Measurements from ENCODE around the gene FAM209A.
"Not testable (repeated sequence)": the region's sequence is repeated elsewhere in the genome, so short reads cannot be mapped to it uniquely, and the experiment has no call there.

FAM209A gene

DNA sequence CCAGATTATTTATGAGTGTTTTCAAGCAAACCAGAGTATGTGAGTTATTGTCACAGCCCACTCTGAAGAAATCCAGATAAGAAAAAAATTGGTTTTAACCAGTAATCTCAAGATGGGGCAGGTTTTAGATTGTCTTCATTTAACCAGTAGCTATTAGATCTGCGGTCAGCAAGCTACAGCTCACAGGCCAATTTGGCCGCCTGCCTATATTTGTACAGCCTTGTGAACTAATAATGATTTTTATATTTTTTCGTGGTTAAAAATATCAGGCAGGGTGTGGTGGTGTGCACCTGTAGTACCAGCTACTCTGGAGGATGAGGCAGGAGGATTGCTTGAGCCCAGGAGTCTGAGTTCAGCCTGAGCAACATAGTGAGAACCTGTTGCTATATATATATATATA is 13.5 kb downstream of the FAM209A start:
- DNase-seq, result no peak

DNA sequence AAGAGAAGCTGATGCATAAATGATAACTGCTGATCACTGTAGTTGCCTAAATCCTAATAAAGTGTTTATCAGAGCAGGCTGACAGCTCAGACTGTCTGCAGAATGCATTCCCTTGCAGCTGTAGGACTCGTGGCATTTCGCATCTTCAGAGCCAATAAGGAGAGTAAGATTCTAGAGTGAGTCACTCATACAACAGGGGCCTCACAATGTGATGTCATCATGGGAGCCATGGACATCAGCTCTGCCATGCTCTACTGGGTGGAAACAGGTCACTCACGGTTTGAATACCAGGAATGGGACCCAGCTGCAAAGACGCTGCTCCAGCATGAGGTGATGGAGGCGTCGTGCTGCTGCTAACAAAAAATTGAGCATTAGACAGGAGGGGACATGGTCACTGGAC is 15.9 kb downstream of the FAM209A start:
- DNase-seq, result no peak

DNA sequence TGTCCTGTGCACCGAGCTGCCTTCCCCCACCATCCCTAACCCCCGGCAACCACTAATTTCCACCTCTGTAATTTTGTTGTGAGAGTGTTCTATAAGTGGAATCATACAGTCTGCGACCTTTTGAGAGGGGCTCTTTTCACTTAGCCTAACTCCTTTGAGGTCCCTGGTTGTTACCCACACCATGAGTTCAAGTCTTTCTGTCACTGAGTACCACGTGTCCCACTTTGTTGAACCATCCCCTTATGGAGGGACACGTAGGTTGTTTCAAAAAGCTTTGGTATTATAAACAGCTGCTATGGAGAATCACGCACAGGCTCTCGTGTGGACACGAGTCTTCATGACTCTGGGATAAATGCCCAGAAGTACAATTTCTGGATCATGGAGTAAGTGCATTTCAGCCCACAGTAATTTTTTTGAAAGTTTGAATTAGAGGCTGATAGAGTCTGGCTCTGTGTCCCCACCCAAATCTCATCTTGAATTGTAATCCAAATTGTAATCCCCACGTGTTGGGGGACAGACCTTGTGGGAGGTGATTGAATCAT is 18.0 kb downstream of the FAM209A start:
- DNase-seq, result no peak

DNA sequence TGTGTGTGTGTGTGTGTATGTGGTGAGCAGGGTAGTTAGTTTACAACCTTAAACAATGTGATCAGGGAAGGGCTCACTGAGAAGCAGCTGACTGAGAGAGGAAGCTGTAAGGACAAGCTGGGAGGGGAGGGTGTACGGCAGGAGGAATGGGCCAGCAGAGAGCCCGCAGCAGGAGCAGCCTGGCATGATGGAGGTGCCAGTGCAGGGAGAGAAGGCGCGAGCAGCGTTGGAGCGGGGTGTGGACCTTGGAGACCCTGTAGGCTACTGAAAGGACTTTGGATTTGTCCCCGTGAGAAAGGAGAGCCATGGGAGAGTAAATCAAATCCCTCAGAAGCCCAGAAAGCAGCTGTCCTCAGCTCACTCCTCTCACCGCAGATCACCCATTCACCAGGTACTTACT is 27.0 kb downstream of the FAM209A start:
- no peak for DNase-seq

DNA sequence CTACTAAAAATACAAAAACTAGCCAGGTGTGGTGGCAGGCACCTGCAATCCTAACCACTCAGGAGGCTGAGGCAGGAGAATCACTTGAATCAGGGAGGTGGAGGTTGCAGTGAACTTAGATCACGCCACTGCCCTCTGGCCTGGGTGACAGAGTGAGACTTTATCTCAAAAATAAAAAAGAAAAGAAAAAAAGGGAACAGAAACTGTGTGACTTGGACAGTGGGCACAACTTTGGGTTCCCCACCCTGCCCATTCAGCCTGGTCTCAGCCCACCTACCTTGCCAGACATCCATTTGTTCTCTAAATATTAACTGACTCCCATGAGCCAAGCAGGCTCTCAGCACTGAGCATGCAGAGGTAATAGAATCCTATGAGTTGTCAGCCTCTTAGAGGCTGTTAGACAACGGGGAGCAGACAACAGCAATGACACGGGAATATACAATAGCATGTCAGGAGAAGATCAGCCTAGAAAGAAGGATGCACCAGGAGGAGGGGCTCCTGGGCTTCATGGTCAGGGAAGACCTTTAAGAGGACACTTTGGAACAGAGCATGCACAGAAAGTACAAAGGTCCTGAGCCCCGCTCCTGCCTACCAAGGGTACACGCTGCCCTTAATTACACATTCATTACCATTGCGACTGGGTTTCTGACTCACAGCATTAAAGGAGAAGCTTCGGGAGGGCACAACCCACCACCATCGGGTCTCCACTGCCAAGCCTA is 28.5 kb downstream of the FAM209A start:
- DNase-seq, result peak in 1 of 58 donors; percentile 3

DNA sequence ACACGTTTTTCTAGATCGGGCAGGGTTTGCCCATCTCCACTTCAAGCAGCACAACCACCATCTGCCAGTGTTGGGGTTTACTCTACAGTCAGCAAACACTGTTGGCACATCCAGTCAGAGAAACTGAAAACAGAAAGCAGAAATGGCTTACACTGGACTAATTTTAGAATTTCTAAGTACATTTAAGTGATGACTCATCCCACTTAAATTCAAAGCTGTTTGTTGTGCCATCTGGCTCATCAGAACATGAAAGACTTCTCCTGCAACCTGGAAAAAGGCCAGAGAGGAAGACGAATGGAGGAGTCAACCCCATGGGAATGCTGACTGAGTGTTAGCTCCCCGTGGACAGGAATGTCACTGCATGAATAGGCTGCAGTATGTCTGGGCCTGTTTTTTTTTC is 30.3 kb downstream of the FAM209A start:
- DNase-seq, result peak in 34 of 58 donors; percentile 4 to 79 (median 30)

DNA sequence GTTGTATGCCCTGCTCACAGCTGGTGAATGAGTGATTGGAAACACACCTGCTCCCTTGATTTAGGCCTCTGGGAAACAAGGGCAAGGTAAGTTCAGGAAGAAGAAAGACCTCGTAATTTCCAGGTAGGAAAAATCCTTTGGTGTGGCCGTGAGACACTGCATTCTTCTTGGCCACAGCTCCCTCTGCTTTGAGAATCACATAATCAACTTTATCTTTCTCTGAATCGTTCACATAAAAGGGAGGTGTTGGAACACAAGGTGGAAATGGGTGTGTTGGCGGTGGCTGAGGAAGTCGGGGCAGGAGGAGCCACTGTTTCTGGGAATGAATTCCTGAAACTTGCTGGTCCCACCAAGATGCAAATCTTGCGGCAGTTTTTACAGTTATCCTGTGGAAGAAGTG is 34.4 kb downstream of the FAM209A start:
- no peak for DNase-seq

DNA sequence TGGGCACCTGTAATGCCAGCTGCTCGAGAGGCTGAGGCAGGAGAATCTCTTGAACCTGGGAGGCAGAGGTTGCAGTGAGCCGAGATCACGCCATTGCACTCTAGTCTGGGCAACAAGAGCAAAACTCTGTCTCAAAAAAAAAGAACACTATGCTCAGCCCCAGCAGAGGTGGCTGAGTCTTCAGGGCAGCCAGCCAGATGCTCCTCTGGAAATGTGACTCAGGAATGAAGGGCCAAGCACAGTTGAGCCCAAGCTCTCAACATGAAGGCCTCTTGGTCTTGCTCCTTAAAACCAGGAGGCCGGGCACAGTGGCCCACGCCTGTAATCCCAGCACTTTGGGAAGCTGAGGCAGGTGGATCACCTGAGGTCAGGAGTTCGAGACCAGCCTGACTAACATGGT is 40.0 kb downstream of the FAM209A start:
- DNase-seq, result not testable (repeated sequence)

DNA sequence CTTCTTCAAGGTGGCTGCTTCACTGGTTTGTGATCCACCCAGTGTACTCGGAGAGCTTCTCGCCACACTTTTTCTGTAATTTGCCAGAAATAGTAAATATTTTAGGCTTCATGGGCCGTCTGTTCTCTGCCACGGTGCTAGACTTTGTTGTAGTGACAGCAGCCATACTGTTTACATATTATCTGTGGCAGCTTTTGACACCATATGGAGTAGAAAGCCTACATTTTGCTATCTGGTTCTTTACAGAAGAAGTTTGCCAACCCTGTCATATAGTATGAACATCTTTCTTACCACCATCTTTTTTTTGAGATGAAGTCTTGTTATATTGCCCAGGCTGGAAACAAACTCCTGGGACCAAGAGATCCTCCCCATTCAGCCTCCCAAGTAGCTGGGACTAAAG is 41.0 kb downstream of the FAM209A start:
- DNase-seq, result no peak

DNA sequence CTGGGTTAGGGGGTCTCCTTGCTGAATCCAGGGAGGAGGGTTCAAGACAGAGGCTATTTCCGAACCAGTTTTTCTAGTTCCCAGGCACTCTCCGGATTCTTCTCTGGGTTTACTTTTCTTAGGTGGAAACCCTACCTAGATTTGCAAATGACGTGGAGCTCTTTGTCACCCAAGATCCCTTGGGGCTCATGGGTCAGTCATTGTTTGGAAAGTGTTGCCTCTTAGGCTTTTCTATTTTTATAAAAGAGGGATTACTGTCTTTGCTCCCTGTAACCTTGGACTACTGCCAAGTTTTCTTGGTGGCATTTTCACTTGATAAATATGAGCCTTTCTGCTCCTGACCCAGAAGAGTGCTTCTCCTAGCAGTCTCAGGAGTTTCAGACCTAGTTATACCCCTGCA is 42.1 kb downstream of the FAM209A start:
- DNase-seq, result no peak

DNA sequence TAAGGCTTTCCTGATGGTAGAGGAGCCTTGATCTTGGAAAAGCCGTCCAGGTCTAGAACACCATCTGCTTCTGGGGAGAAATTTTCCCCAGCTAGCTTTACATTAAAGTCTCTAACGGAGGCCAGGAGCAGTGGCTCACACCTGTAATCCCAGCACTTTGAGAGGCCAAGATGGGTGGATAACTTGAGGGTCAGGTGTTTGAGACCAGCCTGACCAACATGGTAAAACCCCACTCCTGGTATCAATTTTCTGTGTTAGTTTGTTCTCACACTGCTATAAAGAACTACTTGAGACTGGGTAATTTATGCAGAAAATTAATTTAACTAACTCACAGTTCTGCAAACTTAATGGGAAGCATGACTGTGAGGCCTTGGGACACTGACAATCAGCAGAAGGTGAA is 46.3 kb downstream of the FAM209A start:
- DNase-seq, result no peak

DNA sequence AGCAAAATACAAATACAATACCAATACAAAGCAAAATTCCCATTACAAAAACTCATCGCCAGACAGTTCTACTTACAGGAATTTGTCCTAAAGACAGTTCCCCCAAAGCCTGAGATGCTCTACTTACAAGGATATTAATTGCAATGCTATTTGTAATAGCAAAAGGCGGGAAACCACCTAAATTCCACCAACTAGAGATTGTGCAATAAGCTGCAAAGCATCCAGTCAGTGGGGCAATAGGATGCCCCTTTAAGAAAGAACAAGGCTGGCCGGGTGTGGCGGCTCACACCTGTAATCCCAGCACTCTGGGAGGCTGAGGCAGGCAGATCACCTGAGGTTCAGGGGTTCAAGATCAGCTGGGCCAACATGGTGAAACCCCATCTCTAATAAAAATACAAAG is 47.6 kb downstream of the FAM209A start:
- no peak for DNase-seq

DNA sequence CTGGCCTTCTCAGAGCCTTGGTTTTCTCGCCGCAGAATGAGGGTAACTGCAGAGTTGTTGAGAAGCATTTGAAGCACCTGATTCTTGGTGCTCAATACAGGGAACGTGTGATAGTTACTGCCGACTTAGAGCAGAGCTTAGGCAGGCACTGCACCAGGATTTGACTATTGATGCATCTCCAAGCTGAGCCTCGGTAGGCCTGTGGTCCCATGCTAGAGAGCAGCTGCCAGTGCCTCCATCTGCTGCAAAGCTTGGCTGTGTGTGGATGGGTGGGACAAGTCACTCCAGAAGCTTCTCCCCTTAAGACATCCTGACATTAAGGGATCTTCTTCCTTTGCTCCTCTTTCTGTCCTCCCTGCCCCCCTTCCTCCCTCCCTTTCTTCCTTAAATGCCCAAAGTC is 49.4 kb downstream of the FAM209A start:
- DNase-seq, result no peak

DNA sequence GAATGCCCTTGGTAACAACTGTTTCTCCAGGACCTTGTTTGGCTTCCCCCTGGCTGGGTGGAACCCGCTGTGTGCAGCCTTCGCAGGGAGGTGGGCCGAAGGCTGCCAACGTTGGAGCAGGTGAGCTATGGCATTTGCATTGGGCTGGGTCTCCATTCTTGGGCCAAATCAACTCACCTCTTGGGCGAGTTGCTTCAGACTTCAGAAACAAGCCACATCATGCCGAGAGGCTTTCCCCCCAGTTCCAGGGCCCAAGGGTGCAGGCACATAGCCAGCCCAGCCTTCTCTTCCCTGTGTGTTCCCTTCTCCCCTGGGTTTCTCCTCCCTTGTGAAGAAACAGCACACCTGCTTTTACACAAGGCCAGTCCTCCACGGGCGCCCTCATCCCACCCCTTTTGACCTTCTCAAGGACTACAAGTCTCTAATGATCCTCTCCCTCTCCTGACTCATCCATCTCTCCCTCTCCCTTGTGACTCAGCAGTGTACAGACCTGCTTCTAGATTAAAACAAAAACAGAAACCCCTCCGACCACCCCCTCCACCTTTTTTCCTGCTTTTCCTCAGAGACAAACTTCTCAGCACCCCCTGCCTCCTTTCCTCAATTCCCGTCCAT is 50.1 kb downstream of the FAM209A start:
- no peak for DNase-seq

DNA sequence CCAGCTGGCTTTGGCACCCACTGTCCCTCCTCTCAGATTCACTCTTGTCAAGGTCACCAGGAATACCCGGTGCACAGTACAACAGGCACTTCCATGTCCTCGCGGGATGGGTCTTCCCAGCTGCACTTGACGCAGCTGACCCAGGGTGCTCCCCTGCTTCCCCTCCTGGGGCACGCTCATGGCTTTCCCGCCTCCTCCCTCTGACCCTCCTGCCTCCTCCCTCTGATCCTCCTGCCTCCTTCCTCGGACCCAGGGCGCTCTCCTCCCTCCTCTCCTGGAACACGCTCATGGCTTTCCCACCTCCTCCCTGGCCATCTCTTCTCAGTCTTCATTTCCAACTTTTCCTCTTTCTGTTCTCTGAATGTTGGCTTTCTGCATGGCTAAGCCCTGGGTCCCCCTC is 50.6 kb downstream of the FAM209A start:
- no peak for DNase-seq
